Upper lobe of left lung (tissue), 4 donors: ENCODE results near the gene CENPM.

Experiments used
- POLR2A ChIP-seq, 4 donors: fragments of 450-650 bp; IDR thresholded peaks; one replicate each; pipeline ENCODE4 v1.5.1; 2016 to 2017; ENCODE audit warnings: antibody characterized with exemption in 4 of 4, mild to moderate bottlenecking in 2 of 4
- POLR2AphosphoS5 ChIP-seq, 2 donors: sonication (generic); formaldehyde crosslinking; IDR thresholded peaks; one replicate each; pipeline ENCODE4 v1.5.1; 2017; ENCODE audit warnings: antibody characterized with exemption in 2 of 2
- TF ChIP-seq, protein P1 (sequence below), 6 experiments: fragments of 450-650 bp in 4 of 6; fragments of 200-600 bp in 2 of 6; sonication (generic) in 2 of 6; IDR thresholded peaks; one replicate each; pipeline ENCODE4 v1.5.1; 2016 to 2019; ENCODE audit warnings: antibody characterized with exemption in 6 of 6

DNA sequence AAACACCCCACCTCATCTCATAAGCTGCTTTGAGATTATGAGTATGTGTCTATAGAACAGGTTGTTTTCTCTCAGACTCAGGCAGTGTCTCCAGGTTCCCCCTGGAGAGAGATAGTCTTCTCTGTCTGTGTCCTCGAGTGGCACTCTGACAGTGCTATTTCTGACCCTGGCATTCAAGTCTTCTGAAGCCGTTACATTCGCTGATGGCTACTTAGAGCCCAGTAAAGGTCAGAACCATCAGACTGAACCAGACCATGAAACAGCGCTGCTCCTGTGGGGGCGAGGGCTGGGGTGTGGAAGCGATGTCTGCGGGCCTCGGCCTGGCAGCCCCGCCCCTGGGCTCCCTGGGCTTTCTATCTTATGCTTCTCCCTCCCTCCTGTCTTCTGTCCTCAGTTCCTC is 55.5 kb downstream of the CENPM start:
- TF ChIP-seq, protein P1, sequence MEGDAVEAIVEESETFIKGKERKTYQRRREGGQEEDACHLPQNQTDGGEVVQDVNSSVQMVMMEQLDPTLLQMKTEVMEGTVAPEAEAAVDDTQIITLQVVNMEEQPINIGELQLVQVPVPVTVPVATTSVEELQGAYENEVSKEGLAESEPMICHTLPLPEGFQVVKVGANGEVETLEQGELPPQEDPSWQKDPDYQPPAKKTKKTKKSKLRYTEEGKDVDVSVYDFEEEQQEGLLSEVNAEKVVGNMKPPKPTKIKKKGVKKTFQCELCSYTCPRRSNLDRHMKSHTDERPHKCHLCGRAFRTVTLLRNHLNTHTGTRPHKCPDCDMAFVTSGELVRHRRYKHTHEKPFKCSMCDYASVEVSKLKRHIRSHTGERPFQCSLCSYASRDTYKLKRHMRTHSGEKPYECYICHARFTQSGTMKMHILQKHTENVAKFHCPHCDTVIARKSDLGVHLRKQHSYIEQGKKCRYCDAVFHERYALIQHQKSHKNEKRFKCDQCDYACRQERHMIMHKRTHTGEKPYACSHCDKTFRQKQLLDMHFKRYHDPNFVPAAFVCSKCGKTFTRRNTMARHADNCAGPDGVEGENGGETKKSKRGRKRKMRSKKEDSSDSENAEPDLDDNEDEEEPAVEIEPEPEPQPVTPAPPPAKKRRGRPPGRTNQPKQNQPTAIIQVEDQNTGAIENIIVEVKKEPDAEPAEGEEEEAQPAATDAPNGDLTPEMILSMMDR (IDR thresholded peaks at IDR 0.05), result no peak
- TF ChIP-seq POLR2AphosphoS5 (IDR thresholded peaks at IDR 0.05) (no peak), POLR2A (IDR thresholded peaks at IDR 0.05) (no peak)
